Measurements from ENCODE around the gene COL27A1. TPM values are rescaled to one million over a fixed set of nuclear protein-coding genes. Genes with fewer than 3 reads are reported as not detected.

Gene COL27A1
- total RNA-seq, 2 donors from 2014 or later, result 8.7 to 54.8 TPM

DNA sequence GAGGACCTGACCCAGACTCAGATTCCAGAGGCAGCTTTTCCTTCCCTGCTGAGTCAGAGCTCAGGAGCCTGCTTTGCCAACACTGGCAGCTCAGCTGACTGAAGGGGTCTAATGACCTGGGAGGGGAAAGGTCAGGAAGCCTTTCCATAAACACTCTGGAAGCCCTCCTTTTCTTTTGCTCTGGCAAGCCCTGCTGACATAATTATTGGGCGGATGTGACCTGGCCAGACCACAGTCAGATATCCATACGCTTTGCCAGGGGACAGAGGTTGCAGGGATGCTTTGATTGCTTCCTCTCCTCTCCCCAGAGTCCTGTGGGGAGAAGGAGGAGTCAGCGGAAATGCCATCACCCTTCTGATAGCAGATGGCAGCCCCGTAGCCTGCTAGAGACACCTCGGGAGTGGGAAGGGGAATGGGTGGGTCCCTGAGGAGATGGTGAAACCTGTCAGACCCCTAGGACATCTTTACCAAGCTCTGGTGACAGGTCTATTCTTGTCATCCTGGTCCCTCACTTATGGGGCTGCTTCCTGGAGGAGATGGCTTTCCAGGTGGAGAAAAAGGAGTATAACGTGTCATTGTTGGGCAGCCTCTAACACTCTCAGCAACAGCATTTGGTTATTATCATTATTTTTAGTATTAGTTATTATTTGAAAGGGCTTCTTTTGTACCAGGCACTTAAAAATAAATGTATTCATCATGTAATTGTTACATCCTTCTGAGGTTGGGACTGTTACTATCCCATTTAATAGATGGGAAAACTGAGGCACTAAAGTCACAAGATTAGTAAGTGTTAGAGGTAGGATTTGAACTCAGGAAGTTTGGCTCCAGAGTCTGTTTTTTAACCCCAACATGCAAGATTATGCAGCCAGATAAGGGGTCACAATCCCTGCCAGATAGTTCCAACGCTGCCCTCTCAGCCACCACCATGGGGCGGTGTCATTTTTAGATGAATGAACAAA lies 11.6 kb downstream of the COL27A1 start:
- H3K27me3 ChIP-seq (replicated peaks; ENCODE audit: insufficient read depth), result no peaks in the 10 kb centered on the region
- H3K9me3 ChIP-seq, result no peaks in the 10 kb centered on the region
- 84% methylated on average over 8 of the region's 8 CpGs for WGBS
- no peak for DNase-seq (ENCODE audit: low spot score)
- H3K4me3 ChIP-seq, result no peak overlapping the region
- no peaks in the 10 kb centered on the region for H3K36me3 ChIP-seq
- no peak overlapping the region for H3K27ac ChIP-seq
- no peaks in the 10 kb centered on the region for H3K4me1 ChIP-seq (replicated peaks)
- TF ChIP-seq, protein P1, sequence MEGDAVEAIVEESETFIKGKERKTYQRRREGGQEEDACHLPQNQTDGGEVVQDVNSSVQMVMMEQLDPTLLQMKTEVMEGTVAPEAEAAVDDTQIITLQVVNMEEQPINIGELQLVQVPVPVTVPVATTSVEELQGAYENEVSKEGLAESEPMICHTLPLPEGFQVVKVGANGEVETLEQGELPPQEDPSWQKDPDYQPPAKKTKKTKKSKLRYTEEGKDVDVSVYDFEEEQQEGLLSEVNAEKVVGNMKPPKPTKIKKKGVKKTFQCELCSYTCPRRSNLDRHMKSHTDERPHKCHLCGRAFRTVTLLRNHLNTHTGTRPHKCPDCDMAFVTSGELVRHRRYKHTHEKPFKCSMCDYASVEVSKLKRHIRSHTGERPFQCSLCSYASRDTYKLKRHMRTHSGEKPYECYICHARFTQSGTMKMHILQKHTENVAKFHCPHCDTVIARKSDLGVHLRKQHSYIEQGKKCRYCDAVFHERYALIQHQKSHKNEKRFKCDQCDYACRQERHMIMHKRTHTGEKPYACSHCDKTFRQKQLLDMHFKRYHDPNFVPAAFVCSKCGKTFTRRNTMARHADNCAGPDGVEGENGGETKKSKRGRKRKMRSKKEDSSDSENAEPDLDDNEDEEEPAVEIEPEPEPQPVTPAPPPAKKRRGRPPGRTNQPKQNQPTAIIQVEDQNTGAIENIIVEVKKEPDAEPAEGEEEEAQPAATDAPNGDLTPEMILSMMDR (IDR thresholded peaks at IDR 0.05), result no peak
- TF ChIP-seq POLR2AphosphoS5 (IDR thresholded peaks at IDR 0.05) (no peak), POLR2A (IDR thresholded peaks at IDR 0.05) (no peak)
- intact Hi-C loops (cut with DNase I), result no loop called here

DNA sequence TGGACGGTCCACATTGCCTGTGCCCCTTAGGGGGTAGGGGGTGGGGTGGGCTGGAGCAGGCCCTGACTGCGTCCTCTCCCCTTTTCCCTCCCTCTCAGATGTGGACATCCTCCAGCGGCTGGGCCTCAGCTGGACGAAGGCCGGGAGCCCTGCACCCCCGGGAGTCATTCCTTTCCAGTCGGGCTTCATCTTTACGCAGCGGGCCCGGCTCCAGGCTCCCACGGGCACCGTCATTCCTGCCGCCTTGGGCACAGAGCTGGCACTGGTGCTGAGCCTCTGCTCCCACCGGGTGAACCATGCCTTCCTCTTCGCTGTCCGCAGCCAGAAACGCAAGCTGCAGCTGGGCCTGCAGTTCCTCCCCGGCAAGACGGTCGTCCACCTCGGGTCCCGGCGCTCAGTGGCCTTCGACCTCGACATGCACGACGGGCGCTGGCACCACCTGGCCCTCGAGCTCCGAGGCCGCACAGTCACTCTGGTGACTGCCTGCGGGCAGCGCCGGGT lies 12.3 kb downstream of the COL27A1 start:
- intact Hi-C loops (cut with DNase I), result no loop called here
- Histone ChIP-seq H3K36me3 (no peaks in the 10 kb centered on the region), H3K4me1 (replicated peaks) (no peaks in the 10 kb centered on the region), H3K9me3 (no peaks in the 10 kb centered on the region), H3K27me3 (replicated peaks; ENCODE audit: insufficient read depth) (no peaks in the 10 kb centered on the region), H3K27ac (no peak overlapping the region), H3K4me3 (no peak overlapping the region)
- WGBS, result 84% methylated on average over 34 of the region's 34 CpGs
- TF ChIP-seq, protein P1 (IDR thresholded peaks at IDR 0.05), result no peak
- no peak for TF ChIP-seq POLR2A (IDR thresholded peaks at IDR 0.05)
- TF ChIP-seq POLR2AphosphoS5 (IDR thresholded peaks at IDR 0.05), result no peak
- DNase-seq (ENCODE audit: low spot score), result no peak

DNA sequence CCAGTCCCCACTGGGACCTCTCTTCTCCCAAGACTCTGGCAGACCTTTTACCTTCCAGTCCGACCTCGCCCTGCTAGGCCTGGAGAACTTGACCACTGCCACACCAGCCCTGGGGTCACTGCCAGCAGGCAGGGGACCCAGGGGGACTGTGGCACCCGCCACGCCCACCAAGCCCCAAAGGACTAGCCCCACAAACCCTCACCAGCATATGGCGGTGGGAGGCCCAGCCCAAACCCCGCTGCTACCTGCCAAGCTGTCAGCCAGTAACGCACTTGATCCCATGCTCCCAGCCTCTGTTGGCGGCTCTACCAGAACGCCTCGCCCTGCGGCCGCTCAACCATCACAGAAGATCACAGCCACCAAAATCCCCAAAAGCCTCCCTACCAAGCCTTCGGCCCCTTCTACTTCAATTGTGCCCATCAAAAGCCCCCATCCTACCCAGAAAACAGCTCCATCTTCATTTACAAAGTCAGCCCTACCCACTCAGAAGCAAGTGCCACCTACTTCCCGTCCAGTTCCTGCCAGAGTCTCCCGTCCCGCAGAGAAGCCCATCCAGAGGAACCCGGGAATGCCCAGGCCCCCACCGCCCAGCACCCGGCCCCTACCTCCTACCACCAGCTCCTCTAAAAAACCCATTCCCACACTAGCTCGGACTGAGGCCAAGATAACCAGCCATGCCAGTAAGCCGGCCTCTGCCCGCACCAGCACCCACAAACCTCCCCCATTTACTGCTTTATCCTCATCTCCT lies 13.1 kb downstream of the COL27A1 start:
- 88% methylated on average over 22 of the region's 22 CpGs for WGBS
- Histone ChIP-seq H3K4me3 (no peak overlapping the region), H3K27ac (no peak overlapping the region), H3K9me3 (no peaks in the 10 kb centered on the region), H3K36me3 (no peaks in the 10 kb centered on the region), H3K4me1 (replicated peaks) (no peaks in the 10 kb centered on the region), H3K27me3 (replicated peaks; ENCODE audit: insufficient read depth) (no peaks in the 10 kb centered on the region)
- DNase-seq (ENCODE audit: low spot score), result no peak
- TF ChIP-seq, protein P1 (IDR thresholded peaks at IDR 0.05), result no peak
- TF ChIP-seq POLR2AphosphoS5 (IDR thresholded peaks at IDR 0.05) (no peak), POLR2A (IDR thresholded peaks at IDR 0.05) (no peak)
- intact Hi-C loops (cut with DNase I), result no loop called here

DNA sequence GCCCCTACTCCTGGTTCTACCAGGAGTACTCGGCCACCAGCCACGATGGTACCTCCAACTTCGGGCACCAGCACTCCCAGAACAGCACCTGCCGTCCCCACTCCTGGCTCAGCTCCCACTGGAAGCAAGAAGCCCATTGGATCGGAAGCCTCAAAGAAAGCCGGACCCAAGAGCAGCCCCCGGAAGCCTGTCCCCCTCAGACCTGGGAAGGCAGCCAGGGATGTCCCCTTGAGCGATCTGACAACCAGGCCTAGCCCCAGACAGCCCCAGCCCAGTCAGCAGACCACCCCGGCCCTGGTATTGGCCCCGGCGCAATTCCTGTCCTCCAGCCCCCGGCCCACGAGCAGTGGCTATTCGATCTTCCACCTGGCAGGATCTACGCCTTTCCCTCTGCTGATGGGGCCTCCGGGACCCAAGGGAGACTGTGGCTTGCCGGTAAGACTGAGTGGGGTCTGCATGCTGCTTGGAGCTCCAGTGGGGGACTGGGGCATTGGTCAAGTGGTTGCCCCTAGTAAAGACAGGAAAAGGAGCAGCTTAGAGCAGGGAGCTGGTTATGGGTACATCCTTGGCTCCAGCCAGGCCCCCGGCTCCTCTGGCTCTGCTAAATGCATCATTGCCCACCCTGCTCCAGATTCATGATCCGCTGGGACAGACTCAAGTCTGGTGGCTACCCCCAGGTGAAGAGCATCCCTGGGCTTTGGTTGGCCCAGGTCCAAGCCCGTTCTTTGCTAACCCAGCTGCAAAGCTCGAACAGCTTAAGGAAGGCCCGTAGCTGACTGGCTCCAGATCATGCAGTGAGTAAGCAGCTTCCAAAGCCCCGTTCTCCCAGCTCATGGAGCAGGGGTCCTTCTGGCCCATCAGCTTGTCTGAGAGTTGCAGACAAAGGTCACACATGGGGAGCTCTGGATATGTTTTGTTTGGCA lies 14.0 kb downstream of the COL27A1 start:
- no peak for DNase-seq (ENCODE audit: low spot score)
- H3K27ac ChIP-seq, result no peak overlapping the region

More for the DNA sequence above, 14.0 kb downstream of the COL27A1 start:
- no peaks in the 10 kb centered on the region for H3K36me3 ChIP-seq
- intact Hi-C loops (cut with DNase I), result no loop called here
- H3K27me3 ChIP-seq (replicated peaks; ENCODE audit: insufficient read depth), result no peaks in the 10 kb centered on the region
- H3K9me3 ChIP-seq, result no peaks in the 10 kb centered on the region
- H3K4me1 ChIP-seq (replicated peaks), result no peaks in the 10 kb centered on the region
- H3K4me3 ChIP-seq, result no peak overlapping the region
- 75% methylated on average over 23 of the region's 23 CpGs for WGBS
- TF ChIP-seq POLR2AphosphoS5 (IDR thresholded peaks at IDR 0.05), result no peak
- TF ChIP-seq, protein P1 (IDR thresholded peaks at IDR 0.05), result no peak
- no peak for TF ChIP-seq POLR2A (IDR thresholded peaks at IDR 0.05)

Data from prostate gland (tissue), 2 donors.